GM23338 (cell line): ENCODE results near the gene OR56A5. TPM values are rescaled to one million over a fixed set of nuclear protein-coding genes. Genes with fewer than 3 reads are reported as not detected.

Experiments used
- ATAC-seq: fragments of 200-7000 bp; cut with Tn5 transposase; 3 replicates; pipeline ENCODE4 v1.9.1; 2020
- DNase-seq: peaks from one replicate; pipeline ENCODE4 v3.0.0-alpha.2; 2015; ENCODE audit warnings: low spot score
- H2AFZ ChIP-seq: fragments of 200-600 bp; sonication (generic); 2 replicates; pipeline ENCODE4 v1.8.0; 2016; ENCODE audit warnings: antibody characterized with exemption, mild to moderate bottlenecking, moderate library complexity
- H3F3A ChIP-seq: fragments of 200-600 bp; sonication (generic); replicated peaks from 2 replicates; pipeline ENCODE4 v1.8.0; 2017; ENCODE audit warnings: antibody characterized with exemption, mixed run types, low read depth
- H3K27ac ChIP-seq: fragments of 200-600 bp; sonication (generic); 2 replicates; pipeline ENCODE4 v1.6.1; 2016; ENCODE audit warnings: low read depth
- H3K27me3 ChIP-seq: fragments of 200-600 bp; sonication (generic); 2 replicates; pipeline ENCODE4 v1.8.0; 2016; ENCODE audit warnings: mild to moderate bottlenecking, mixed run types, moderate library complexity; ENCODE audit not compliant: insufficient read depth
- H3K36me3 ChIP-seq: fragments of 200-600 bp; sonication (generic); 2 replicates; pipeline ENCODE4 v1.8.0; 2016; ENCODE audit warnings: mild to moderate bottlenecking; ENCODE audit not compliant: insufficient read depth
- H3K4me1 ChIP-seq: fragments of 200-600 bp; sonication (generic); 2 replicates; pipeline ENCODE4 v1.8.0; 2016; ENCODE audit warnings: mild to moderate bottlenecking, moderate library complexity; ENCODE audit not compliant: insufficient read depth
- H3K4me2 ChIP-seq: fragments of 200-600 bp; sonication (generic); 2 replicates; pipeline ENCODE4 v1.7.1; 2017; ENCODE audit warnings: mixed run types
- H3K4me3 ChIP-seq: fragments of 200-600 bp; sonication (generic); 2 replicates; pipeline ENCODE4 v1.6.1; 2016; ENCODE audit warnings: mixed run types
- H3K79me2 ChIP-seq: fragments of 200-600 bp; sonication (generic); replicated peaks from 2 replicates; pipeline ENCODE4 v1.8.0; 2017; ENCODE audit warnings: mild to moderate bottlenecking; ENCODE audit not compliant: insufficient read depth
- H3K9me2 ChIP-seq: fragments of 200-600 bp; sonication (generic); 2 replicates; pipeline ENCODE4 v1.8.0; 2017; ENCODE audit not compliant: insufficient read depth
- H4K20me1 ChIP-seq: fragments of 200-600 bp; sonication (generic); replicated peaks from 2 replicates; pipeline ENCODE4 v1.8.0; 2017; ENCODE audit warnings: mild to moderate bottlenecking; ENCODE audit not compliant: insufficient read depth
- H3K27ac Mint-ChIP-seq: 2 replicates; pipeline ENCODE4 v1.8.0; 2020; ENCODE audit warnings: inconsistent platforms, mild to moderate bottlenecking, moderate library complexity, mixed read lengths
- H3K27me3 Mint-ChIP-seq: 3 replicates; pipeline ENCODE4 v1.8.0; 2022; ENCODE audit warnings: low read depth, mild to moderate bottlenecking, moderate library complexity, mixed read lengths, inconsistent platforms; ENCODE audit not compliant: insufficient read depth, poor library complexity
- H3K36me3 Mint-ChIP-seq: 3 replicates; pipeline ENCODE4 v1.8.0; 2021; ENCODE audit warnings: low read depth, mild to moderate bottlenecking, inconsistent platforms, moderate library complexity, mixed read lengths
- H3K4me1 Mint-ChIP-seq: 3 replicates; pipeline ENCODE4 v1.8.0; 2020; ENCODE audit warnings: mild to moderate bottlenecking, inconsistent platforms, mixed read lengths
- H3K4me3 Mint-ChIP-seq: 3 replicates; pipeline ENCODE4 v1.8.0; 2021; ENCODE audit warnings: moderate library complexity, mild to moderate bottlenecking, inconsistent platforms, mixed read lengths
- H3K9me3 Mint-ChIP-seq: 3 replicates; pipeline ENCODE4 v1.8.0; 2020; ENCODE audit warnings: moderate library complexity, mild to moderate bottlenecking, inconsistent platforms, mixed read lengths
- CTCF ChIP-seq, 2 experiments: fragments of 200-600 bp in 1 of 2; sonication (generic) in 1 of 2; conservative IDR thresholded peaks; 2 replicates each; pipeline versions ENCODE4 v1.5.1 to v1.6.1; 2016 to 2017; ENCODE audit warnings: antibody characterized with exemption in 2 of 2, low read depth in 2 of 2, mild to moderate bottlenecking in 2 of 2, moderate library complexity in 1 of 2
- EZH2 ChIP-seq: fragments of 200-600 bp; sonication (generic); IDR thresholded peaks from one replicate; pipeline ENCODE4 v1.8.0; 2017; ENCODE audit warnings: antibody characterized with exemption, mild to moderate bottlenecking, low read depth; ENCODE audit not compliant: unreplicated experiment
- EZH2phosphoT487 ChIP-seq: fragments of 200-600 bp; sonication (generic); IDR thresholded peaks from one replicate; pipeline ENCODE4 v1.8.1; 2018; ENCODE audit warnings: antibody characterized with exemption; ENCODE audit not compliant: unreplicated experiment
- NANOG ChIP-seq: IDR thresholded peaks from 2 replicates; pipeline ENCODE4 v1.6.1; 2016; ENCODE audit warnings: antibody characterized with exemption, borderline replicate concordance
- POLR2AphosphoS5 ChIP-seq: IDR thresholded peaks from 2 replicates; pipeline ENCODE4 v1.6.1; 2016; ENCODE audit warnings: antibody characterized with exemption, low read depth
- ZNF114 ChIP-seq: fragments of 250-450 bp; sonication (Bioruptor Pico); IDR thresholded peaks from 2 replicates; pipeline ENCODE4 v1.5.0; 2020; ENCODE audit warnings: mild to moderate bottlenecking, moderate library complexity
- ZNF331 ChIP-seq: fragments of 250-450 bp; sonication (Bioruptor Pico); IDR thresholded peaks from 2 replicates; pipeline ENCODE4 v1.5.0; 2020; ENCODE audit warnings: low read depth, mild to moderate bottlenecking, moderate library complexity
- polyA plus RNA-seq: library from polyadenylated mRNA; unstranded; fragments of >200 nt; fragmentation: Nextera tagmentation; extraction: Ambion mirVana; gene quantifications from 2 replicates; pipeline ENCODE4 v1.2.1, GENCODE V29; 2016
- total RNA-seq: library from RNA; depleted of rRNA; stranded (reverse); fragments of >200 nt; shearing (Covaris generic); gene quantifications from 2 replicates; pipeline ENCODE4 v1.2.3, GENCODE V29; 2014

Gene OR56A5
- total and polyA plus RNA-seq, 2 experiments from 2014 or later, result not detected

GRCh38 chr11:5983443-5983842 lies 15.1 kb upstream of the OR56A5 start:
- no peaks in the 10 kb centered on the region for H3K27me3 ChIP-seq
- peaks cover 11% of the 10 kb centered on the region; the same call in 1 of the 2 replicates for H3K9me2 ChIP-seq
- H3K27ac ChIP-seq, result no peak overlapping the region
- Mint-ChIP-seq H3K27ac (no peak overlapping the region), H3K4me3 (no peak overlapping the region), H3K4me1 (no peaks in the 10 kb centered on the region), H3K36me3 (no peaks in the 10 kb centered on the region; the same call in 2 of the 3 replicates), H3K27me3 (peaks cover 3% of the 10 kb centered on the region), H3K9me3 (peaks cover 22% of the 10 kb centered on the region)
- no peak overlapping the region for H2AFZ ChIP-seq
- no peak overlapping the region for H3K4me2 ChIP-seq
- no peaks in the 10 kb centered on the region for H3K36me3 ChIP-seq
- ATAC-seq (no peak; the same call in 2 of the 3 replicates), DNase-seq (peak; percentile 17)
- H3F3A ChIP-seq, result no peaks in the 10 kb centered on the region
- TF ChIP-seq ZNF114 (CRISPR knock-in tag) (no peak), EZH2phosphoT487 (no peak), CTCF (conservative IDR thresholded peaks at IDR 0.05; ENCODE audit: low read depth in 2 of 2) (peak; percentile 9 to 50; a peak in 2 of 4 replicates)
- no peak overlapping the region for H3K4me3 ChIP-seq
- H4K20me1 ChIP-seq, result no peaks in the 10 kb centered on the region
- no peaks in the 10 kb centered on the region for H3K4me1 ChIP-seq
- H3K79me2 ChIP-seq, result no peaks in the 10 kb centered on the region

- Mint-ChIP-seq H3K27ac (no peak overlapping the region), H3K4me1 (no peaks in the 10 kb centered on the region), H3K4me3 (no peak overlapping the region), H3K36me3 (no peaks in the 10 kb centered on the region), H3K9me3 (peaks cover 6% of the 10 kb centered on the region; the same call in 1 of the 3 replicates), H3K27me3 (no peaks in the 10 kb centered on the region)
- Histone ChIP-seq H3K27ac (no peak overlapping the region), H3K79me2 (no peaks in the 10 kb centered on the region), H3F3A (no peaks in the 10 kb centered on the region), H4K20me1 (no peaks in the 10 kb centered on the region), H3K4me1 (no peaks in the 10 kb centered on the region), H3K27me3 (no peaks in the 10 kb centered on the region), H3K9me2 (no peaks in the 10 kb centered on the region), H3K4me3 (no peak overlapping the region), H3K4me2 (no peak overlapping the region), H3K36me3 (no peaks in the 10 kb centered on the region), H2AFZ (no peak overlapping the region)
- ATAC-seq (no peak), DNase-seq (no peak)
- TF ChIP-seq POLR2AphosphoS5, result no peak
These were observed 5.2 kb upstream of the OR56A5 start for GRCh38 chr11:5973530-5973929.

GRCh38 chr11:5967708-5968107 lies 586 bp downstream of the OR56A5 start:
- peaks cover 7% of the 10 kb centered on the region; the same call in 1 of the 2 replicates for H3K36me3 ChIP-seq
- Mint-ChIP-seq H3K4me1 (no peaks in the 10 kb centered on the region), H3K9me3 (peaks cover 19% of the 10 kb centered on the region), H3K27me3 (peaks cover 1% of the 10 kb centered on the region), H3K4me3 (no peak overlapping the region), H3K36me3 (peaks cover 8% of the 10 kb centered on the region; the same call in 2 of the 3 replicates), H3K27ac (no peak overlapping the region)
- TF ChIP-seq NANOG (no peak), ZNF114 (CRISPR knock-in tag) (no peak), EZH2 (no peak), ZNF331 (CRISPR knock-in tag) (no peak)
- H3K4me2 ChIP-seq, result no peak overlapping the region
- H2AFZ ChIP-seq, result no peak overlapping the region
- DNase-seq (no peak), ATAC-seq (no peak)
- H3K27ac ChIP-seq, result no peak overlapping the region
- no peaks in the 10 kb centered on the region for H3K27me3 ChIP-seq
- H3K4me1 ChIP-seq, result no peaks in the 10 kb centered on the region
- H3F3A ChIP-seq, result no peaks in the 10 kb centered on the region
- no peaks in the 10 kb centered on the region for H4K20me1 ChIP-seq
- H3K79me2 ChIP-seq, result no peaks in the 10 kb centered on the region
- no peak overlapping the region for H3K4me3 ChIP-seq
- H3K9me2 ChIP-seq, result 0 out of 2 replicates have a peak, but pooled peaks cover 7% of the 10 kb centered on the region
